ENCODE data around the gene SSU72.
"Not testable (repeated sequence)": the region's sequence is repeated elsewhere in the genome, so short reads cannot be mapped to it uniquely, and the experiment has no call there.

SSU72 gene

DNA sequence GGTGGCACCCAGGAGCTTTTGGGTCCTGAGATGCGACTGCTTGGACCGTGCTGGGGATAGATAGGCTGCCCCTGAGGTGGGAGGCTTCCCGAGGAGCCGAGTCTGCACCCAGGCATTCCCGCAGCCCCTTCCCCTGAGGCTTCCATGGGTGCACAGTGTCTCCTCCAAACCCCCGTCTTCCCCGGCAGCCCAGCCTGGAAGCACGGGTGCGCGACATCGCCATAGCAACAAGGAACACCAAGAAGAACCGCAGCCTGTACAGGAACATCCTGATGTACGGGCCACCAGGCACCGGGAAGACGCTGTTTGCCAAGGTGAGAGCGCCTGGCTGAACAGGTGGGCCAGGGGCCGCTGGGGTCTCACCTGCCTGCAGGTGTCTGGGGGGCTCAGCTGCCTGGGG, 51.0 kb downstream of the SSU72 start:
- DNase-seq, result not testable (repeated sequence)

DNA sequence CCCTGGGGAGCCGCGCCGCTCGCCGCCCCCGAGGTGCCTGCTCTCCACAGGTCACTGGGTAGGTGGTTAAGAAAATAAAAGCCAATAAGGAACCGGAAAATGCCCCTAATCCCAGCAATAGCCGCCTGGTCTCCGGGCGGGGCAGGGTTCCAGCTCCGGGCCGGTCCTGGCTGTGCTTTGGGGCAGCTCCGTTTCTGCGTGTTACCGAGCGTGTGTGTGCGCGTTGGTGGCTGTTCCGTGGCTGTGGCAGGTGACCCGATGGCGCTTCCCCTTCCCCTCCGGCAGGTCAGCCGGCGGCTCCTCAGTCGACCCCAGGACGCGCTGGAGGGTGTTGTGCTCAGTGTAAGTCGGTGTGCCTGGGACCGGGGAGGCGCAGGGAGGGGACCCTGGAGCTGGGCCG, 51.4 kb downstream of the SSU72 start:
- DNase-seq, result not testable (repeated sequence)

DNA sequence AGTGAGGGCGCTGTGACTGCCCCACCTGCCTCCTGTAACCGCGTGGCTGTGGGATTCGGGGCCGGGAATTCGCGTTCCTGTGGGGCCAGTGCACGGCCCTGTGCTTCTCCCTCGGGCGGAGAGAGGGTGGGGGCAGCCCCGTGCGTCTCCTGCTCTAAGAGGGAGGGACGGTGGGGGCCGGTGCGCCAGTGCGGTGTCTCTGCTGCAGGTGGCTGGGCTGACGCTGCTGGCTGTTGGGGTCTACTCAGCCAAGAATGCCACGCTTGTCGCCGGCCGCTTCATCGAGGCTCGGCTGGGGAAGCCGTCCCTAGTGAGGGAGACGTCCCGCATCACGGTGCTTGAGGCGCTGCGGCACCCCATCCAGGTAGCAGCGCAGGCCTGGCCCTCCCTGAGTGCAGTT, 52.1 kb downstream of the SSU72 start:
- not testable (repeated sequence) for DNase-seq

DNA sequence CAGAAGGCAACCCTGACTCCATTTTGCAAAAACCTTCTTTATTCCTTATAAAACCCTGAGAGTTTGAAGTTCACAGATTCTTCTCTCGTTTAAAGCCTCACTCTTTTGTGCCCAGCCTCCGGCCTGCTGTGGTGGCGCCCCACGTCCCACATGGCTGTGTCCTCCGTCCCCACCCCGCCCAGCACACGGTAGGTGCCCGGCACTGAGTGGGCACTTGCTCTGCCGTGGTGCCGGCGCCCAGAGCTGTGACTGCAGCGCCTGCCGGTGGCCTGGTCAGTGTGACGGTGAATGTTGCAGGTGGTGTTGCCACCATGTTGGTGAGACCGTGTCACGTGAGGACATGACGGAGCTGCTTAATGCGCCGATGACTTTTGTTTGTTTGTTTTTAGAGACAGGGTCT, 53.3 kb downstream of the SSU72 start:
- no peak for DNase-seq

DNA sequence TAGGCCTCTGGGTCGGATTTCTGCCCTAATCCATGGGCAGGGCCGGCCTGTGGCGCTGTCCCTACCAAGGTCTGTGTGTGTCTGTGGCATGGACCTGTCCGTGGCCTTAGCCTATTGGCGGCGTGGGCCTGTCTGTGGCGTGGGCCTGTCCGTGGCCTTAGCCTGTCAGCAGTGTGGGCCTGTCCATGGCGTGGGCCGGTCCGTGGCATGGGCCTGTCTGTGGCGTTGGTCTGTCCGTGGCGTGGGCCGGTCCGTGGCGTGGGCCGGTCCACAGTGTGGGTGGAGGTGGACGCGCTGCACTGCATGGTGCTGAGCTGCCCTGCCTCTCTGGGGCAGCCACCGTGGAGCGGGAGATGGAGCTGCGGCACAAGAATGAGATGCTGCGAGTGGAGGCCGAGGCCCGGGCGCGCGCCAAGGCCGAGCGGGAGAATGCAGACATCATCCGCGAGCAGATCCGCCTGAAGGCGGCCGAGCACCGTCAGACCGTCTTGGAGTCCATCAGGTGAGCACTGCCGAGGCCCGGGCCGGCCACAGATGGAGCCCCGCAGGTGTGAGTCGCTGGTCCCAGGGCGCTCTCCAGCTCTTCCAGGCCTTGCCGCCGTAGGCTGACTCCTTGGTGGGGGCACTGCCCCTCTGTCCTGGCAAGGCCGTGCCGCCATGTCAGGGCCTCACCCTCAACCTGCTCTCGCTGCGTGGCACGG, 54.7 kb downstream of the SSU72 start:
- not testable (repeated sequence) for DNase-seq

DNA sequence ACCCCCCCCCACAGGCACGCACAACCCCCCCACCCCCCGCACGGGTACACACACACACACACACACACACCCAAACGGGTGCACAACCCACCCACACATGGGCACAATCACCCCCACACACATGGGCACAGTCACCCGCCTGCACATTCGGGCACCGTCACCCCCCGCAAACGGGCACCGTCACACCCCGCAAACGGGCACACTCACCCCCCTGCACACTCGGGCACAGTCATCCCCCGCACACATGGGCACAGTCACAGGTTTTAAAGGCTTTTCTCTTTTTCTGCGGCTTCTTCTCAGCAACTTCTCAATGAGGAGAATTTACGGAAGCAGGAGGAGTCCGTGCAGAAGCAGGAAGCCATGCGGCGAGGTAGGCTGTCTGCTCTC, 56.0 kb downstream of the SSU72 start:
- DNase-seq, result not testable (repeated sequence)

DNA sequence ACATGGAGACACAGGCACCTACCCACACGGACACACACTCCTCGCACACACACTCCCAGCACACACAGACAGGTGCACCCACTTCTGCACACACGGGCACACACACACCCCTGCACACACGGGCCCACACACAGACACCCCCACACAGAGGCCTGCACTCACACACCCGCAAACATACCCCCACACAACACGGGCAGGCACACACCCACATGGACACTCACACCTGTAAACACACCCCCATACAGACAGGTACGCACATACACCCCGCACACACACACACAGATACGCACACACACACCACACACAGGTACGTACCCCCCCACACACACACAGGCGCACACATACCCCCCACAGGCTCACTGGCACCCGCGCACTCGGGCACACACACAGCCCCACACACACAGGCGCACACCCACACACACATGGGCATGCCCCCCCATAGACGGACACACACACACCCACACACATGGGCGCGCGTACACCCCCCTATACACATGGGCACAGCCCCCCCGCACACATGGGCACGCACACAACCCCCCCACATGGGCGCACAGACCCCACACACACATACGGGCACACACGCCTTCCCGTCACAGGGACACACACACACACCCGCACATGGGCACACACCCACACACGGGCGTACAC, 56.6 kb downstream of the SSU72 start:
- DNase-seq, result no peak

DNA sequence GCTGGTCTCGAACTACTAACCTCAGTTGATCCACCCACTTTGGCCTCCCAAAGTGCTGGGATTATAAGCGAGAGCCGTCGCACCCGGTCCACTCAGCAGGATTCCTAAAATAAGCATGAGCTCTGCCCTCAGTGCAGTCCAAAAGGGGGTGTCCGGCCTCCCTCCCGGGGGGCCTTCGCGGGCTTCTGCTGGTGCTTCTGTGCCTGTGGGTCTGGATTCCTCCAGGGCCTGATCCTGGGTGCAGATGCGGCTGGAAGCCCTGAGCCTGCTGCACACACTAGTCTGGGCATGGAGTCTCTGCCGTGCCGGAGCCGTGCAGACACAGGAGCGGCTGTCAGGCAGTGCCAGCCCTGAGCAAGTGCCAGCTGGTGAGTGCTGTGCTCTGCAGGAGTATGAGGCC, 57.7 kb downstream of the SSU72 start:
- DNase-seq, result not testable (repeated sequence)

DNA sequence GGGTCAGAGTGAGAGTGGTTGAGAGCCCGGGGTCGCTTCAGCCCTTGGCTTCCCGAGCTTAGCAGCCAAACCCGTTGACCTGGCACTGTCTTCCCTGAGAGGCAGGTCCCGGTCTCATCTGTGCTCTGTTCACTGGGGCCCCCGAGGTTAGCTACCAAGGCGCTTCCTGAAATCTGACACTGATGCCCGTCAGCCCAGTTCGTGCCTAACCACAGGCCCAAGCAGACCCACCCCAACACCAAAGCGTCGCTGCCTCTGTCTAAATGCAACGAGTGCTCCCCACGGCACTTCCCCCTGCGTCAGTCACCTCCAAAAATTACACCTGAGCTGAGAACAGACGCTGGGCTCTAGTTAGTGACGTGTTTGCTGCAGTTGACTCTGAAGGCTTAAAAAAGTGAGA, 60.3 kb downstream of the SSU72 start:
- DNase-seq, result not testable (repeated sequence)

DNA sequence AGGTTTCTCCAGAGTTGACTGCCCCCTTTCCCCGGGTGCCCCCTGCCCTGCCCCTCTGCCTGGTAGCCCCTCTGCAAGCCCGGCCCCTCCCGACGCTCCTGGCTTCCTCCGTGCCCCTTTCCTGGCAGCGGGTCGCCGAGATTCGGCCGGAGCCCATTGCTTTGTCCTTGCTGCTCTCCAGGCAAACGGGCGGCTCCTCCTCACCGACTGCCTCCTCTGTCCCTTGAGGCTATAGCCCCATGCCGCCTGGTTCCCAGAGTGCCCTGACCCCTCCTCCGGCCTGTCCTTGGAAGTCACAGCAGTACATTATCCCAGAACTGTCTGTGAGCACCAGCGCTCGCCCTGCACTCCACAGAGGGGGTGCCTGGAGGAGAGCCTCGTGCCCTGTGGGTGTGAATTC, 61.0 kb downstream of the SSU72 start:
- DNase-seq, result not testable (repeated sequence)

DNA sequence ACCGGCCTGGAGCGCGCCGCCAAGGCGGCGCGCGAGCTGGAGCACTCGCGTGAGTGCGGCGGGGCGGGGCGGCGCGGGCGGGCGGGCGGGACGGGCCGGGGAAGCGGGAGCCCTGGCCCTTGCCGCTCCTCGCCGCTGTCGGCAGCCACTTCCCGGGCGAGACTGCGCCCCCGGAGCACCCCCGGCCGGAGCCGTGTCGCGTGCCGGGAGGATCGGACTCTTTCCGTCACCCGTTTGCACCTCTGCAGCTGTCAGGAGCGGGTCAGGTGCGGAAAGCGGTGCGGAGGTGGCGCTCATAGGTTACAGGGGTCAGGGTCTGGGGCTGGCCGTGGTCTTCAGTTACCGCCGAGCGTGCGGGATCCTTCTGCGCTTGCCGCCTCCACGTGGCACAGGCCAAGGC, 62.2 kb downstream of the SSU72 start:
- DNase-seq, result not testable (repeated sequence)

DNA sequence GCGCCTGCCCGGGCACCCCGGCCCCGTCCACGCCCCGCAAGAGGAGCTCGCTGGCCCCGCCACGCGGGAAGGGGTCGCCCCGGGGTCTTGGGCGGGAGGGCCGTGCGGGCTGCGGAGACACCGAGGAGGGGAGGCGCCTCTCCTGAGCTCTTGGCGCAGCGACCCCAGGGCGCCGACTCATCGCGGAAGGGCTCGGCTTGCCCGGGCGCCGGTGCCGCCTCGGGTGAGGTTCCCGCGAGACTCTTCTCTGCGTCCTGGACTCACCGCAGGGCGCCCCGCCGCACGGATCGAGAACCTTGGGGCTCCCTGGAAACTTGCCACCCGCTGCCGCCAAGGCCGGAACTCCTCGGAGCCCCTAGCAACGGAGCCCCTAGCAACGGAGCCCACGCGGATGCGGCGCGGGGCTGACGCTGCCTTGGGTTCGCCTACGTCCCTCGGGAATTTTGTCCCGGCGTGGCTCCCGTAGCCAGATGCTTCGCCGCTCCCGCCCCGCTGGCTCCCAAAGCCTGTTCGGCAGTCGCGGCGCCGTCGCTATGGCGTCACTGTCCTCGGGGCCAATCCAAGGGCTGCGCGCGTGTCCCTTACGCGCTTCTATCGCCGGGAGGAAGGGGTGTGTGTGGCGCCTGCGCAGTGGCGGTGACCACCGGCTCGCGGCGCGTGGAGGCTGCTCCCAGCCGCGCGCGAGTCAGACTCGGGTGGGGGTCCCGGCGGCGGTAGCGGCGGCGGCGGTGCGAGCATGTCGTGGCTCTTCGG, 63.0 kb downstream of the SSU72 start, which contains the start of gene ATAD3A:
ATAD3A (plus strand) TSS at position 630 of the 753 bp plus-strand sequence; CDS start at position 737, 107 bp downstream.
- DNase-seq, result peak; percentile 96

DNA sequence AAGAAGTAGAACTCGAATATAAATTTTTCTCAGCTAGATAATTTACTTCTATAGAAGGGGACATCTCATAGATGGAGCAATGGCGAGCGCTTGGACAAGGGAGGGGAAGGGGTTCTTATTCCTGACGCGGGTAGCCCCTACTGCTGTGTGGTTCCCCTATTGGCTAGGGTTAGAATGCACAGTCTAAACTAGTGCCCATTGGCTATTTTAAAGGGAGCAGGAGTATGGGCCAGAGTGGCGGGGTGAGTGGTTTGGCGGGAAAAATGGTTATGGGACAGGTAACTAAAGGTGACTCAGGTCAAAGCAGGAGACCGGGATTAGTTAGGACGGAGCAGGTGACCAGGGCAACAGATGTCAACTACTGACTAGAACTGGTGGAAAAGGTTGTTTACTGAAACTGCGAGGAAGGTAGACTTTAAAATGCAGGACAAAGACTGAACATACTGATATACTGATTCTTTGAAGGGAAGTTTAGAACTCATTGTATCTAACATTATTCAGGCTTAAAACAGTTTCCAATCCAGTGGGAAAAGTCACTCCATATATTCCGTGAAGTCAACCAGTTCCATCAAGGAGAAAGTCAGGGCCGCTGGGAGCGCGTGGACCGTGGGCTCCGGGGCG, 63.6 kb downstream of the SSU72 start:
- DNase-seq, result no peak

DNA sequence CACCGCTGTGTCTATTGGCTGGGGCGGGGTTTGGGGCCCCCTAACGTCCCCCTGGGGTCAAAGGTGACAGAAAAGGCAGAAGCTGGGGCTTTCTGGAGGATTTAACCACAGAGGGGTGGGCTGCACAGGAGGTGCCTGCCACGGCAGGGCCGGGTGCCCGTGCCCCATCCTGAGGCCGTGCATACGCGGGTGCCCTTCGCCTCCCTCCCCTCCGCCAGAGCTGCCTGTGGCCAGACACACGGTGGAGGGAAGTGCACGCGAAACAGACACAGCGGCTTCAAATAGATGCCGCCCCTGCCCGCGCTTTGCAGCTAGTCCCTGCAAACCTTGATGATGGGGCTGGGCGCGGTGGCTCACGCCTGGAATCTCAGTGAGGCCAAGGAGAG, 65.2 kb downstream of the SSU72 start:
- DNase-seq, result not testable (repeated sequence)

DNA sequence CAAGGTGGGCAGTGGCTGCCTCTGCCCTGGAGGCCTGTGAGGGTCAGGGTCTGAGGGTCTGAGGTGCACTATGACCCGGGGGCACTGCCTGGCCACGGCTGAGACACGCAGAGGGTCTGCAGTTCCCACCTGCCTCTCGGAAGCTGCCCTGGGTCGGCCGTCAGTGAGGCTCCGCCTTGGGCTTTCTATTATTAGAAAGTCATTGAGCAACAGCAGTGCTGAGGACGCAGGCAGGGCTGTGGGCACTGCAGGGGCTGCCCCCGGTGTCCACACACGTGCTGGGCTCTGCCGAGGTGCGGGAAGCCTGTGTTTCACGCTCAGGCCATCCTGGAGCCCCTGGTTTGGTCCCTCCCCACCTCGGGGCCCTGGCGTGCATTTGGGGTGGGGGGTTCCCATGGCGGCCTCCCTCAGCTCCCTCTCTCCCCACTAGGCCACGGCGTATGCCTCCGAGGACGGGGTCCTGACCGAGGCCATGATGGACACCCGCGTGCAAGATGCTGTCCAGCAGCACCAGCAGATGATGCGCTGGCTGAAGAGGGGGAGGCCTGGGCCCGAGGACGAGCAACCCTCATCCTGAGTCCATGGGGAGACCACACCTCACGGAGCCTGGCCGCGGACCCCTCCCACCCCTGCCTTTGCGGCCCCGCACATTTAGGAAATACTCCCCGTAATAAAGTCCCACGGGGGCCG, 65.7 kb downstream of the SSU72 start:
- DNase-seq, result not testable (repeated sequence)

DNA sequence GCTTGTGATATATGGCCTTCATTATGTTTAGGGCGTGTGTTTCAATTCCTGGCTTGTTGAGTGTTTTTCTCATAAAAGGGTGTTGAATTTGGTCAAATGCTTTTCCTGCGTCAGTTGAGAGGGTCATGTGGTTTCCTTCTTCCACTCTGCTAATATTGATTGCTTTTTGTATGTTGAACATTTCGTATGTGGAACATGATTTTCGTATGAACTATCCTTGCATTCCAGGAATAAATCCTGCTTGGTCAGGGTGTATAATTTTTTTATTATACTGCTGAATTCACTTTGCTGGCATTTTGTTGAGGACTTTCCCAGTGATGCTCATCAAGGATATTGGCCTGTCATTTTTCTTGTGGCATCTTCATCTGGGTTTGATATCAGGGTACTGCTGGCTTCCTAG, 67.4 kb downstream of the SSU72 start:
- DNase-seq, result no peak

DNA sequence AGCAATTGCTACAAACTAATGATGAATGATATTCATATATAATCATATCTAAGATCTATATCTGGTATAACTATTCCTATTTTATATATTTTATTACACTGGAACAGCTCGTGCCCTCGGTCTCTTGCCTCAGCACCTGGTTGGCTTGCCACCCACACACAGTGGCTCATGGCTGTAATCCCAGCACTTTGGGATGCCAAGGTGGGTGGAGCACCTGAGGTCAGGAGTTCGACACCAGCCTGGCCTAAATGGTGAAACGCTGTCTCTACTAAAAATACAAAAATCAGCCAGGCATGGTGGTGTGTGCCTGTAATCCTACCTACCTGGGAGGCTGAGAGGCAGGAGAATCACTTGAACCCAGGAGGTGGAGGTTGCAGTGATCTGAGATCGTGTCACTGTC, 68.9 kb downstream of the SSU72 start:
- not testable (repeated sequence) for DNase-seq

DNA sequence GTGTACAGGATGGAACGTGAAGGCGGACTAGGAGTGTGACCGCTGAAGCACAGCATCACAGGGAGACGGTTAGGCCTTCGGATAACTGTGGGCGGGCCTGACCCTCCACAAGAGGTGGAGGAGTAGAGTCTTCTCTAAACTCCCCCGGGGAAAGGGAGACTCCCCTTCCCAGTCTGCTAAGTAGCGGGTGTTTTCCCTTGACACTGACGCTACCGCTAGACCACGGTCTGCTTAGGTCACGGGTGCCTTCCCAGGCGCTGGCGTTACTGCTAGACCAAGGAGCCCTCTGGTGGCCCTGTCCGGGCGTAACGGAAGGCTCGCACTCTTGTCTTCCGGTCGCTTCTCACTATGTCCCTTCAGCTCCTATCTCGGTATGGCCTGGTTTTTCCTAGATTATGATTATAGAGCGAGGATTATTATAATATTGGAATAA, 69.3 kb downstream of the SSU72 start:
- not testable (repeated sequence) for DNase-seq

DNA sequence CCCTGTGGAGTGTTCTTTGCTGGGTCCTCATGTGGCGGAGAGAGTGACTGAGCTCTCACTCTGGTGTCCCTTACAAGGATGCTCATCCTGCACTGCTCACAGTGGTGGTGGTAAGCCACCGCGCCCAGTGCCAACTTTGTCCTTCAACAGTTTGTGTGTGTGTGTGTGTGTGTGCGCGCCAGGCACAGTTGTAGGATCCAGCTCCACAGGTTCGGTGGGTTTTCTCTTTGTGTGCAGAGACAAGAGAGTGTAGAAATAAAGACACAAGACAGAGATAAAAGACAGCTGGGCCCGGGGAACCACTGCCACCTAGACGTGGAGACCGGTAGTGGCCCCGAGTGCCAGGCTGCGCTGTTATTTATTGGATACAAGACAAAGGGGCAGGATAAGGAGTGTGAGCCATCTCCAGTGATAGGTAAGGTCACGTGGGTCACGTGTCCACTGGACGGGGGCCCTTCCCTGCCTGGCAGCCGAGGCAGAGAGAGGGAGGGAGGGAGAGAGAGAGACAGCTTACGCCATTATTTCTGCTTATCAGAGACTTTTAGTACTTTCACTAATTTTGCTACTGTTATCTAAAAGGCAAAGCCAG, 69.8 kb downstream of the SSU72 start:
- DNase-seq, result peak; percentile 60

DNA sequence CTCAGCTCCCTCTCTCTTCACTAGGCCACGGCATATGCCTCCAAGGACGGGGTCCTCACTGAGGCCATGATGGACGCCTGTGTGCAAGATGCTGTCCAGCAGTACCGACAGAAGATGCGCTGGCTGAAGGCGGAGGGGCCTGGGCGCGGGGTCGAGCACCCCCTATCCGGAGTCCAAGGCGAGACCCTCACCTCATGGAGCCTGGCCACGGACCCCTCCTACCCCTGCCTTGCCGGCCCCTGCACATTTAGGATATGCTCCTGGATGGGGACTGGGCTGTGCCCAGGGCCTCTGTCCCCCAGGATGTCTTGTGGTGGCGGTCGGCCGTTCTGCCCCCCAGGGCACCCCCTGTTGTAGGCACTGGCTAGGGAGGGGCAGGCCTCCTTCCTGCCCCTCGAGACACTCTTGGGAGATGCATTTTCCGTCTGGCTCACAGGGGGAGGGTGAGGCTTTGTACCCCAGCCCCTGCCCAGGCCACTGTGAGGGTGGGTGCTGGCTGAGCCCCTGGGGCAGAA, 79.1 kb downstream of the SSU72 start:
- DNase-seq, result not testable (repeated sequence)

DNA sequence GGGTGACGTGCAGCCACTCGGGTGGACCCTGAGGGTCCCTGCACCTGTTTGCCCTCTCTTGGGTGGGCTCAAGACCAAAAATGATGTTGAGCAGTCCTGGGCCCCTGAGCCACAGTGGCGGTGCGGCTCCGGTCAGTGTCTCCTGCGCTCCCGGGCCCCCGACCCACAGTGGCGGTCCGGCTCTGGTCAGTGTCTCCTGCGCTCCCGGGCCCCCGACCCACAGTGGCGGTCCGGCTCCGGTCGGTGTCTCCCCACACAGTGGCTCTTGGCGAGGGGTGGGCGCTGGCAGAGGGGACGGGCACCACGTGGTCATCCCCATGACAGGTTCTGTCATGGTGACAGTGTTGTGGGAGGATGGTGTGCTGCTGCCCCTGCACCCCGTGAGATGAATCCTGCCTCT, 80.4 kb downstream of the SSU72 start:
- DNase-seq, result not testable (repeated sequence)
